GM10248 (cell line): Measurements from ENCODE around the gene RPRD1B.

Experiments
- CTCF ChIA-PET: fragments of 300-600 bp; sonication (Branson Sonifier 250); formaldehyde crosslinking; extraction: SDS; loops from one replicate; lab custom pipeline; 2021; ENCODE audit warnings: antibody characterized with exemption; lab: Yijun Ruan, JAX
- POLR2A ChIA-PET: fragments of 350-650 bp; sonication (Branson Sonifier 250); formaldehyde crosslinking; extraction: SDS; loops from one replicate; lab custom pipeline; 2020; ENCODE audit warnings: antibody characterized with exemption; lab: Yijun Ruan, JAX
- DNase-seq: peaks from one replicate; pipeline ENCODE4 v3.0.0; 2012; ENCODE audit errors: extremely low spot score
- CTCF ChIP-seq: IDR thresholded peaks from 2 replicates; pipeline ENCODE4 v1.5.1; 2012; ENCODE audit warnings: mild to moderate bottlenecking, low read depth; ENCODE audit errors: extremely low read depth, missing control alignments, control extremely low read depth

RPRD1B gene

GRCh38 chr20:38117205-38117604 lies 83.7 kb downstream of the RPRD1B start:
- DNase-seq = no peak
- POLR2A ChIA-PET = no interaction called here
- CTCF ChIA-PET = interaction anchor here (0.7 kb wide), 1 partner anchor 59 kb away, joined by 3 read pairs; no protein-coding TSS in a partner anchor
- TF ChIP-seq CTCF = no peak

- DNase-seq = no peak
- ChIA-PET CTCF (no interaction called here), POLR2A (no interaction called here)
- no peak for TF ChIP-seq CTCF
Observed at GRCh38 chr20:38117635-38118034, 84.1 kb downstream of the RPRD1B start.

GRCh38 chr20:38119446-38119845 lies 85.9 kb downstream of the RPRD1B start:
- ChIA-PET CTCF (interaction anchor here (1.3 to 3.0 kb wide), 3 partner anchors 10 to 46 kb away, joined by 3 to 10 read pairs (median 4); no protein-coding TSS in a partner anchor), POLR2A (no interaction called here)
- TF ChIP-seq CTCF = no peak
- no peak for DNase-seq

GRCh38 chr20:38120625-38120988 lies 87.1 kb downstream of the RPRD1B start:
- ChIA-PET CTCF (interaction anchor here (1.3 to 3.0 kb wide), 2 partner anchors 45 to 47 kb away, joined by 3 to 10 read pairs; no protein-coding TSS in a partner anchor), POLR2A (no interaction called here)
- DNase-seq = no peak
- no peak for TF ChIP-seq CTCF

- ChIA-PET POLR2A (no interaction called here), CTCF (interaction anchor here (1.6 kb wide), 1 partner anchor 9 kb away, joined by 5 read pairs; no protein-coding TSS in a partner anchor)
Observed at GRCh38 chr20:38121741-38122140, 88.2 kb downstream of the RPRD1B start.

GRCh38 chr20:38123021-38123587 lies 89.6 kb downstream of the RPRD1B start:
- ChIA-PET CTCF (interaction anchor here (0.8 to 1.7 kb wide), 3 partner anchors 9 to 21 kb away, joined by 3 to 6 read pairs (median 4); no protein-coding TSS in a partner anchor), POLR2A (no interaction called here)
- no peak for DNase-seq
- no peak for TF ChIP-seq CTCF

More at GRCh38 chr20:38121741-38122140, 88.2 kb downstream of the RPRD1B start:
- no peak for TF ChIP-seq CTCF
- no peak for DNase-seq
